Dendritic cell treated with granulocyte-macrophage colony-stimulating factor and Interleukin-4, amounts not matched to agents 40 ng/mL and 50 ng/mL, for 4 days (primary cell): ENCODE data around the gene MYH4.

ENCODE experiments used
- H3K27ac Mint-ChIP-seq: one replicate; pipeline ENCODE4 v1.8.0; 2022; ENCODE audit warnings: mild to moderate bottlenecking, mixed read lengths
- H3K27me3 Mint-ChIP-seq: one replicate; pipeline ENCODE4 v1.8.0; 2022; ENCODE audit warnings: mild to moderate bottlenecking, mixed read lengths
- H3K36me3 Mint-ChIP-seq: one replicate; pipeline ENCODE4 v1.8.0; 2022; ENCODE audit warnings: low read depth, mixed read lengths
- H3K4me1 Mint-ChIP-seq: one replicate; pipeline ENCODE4 v1.8.0; 2022; ENCODE audit warnings: low read depth, mixed read lengths
- H3K4me3 Mint-ChIP-seq: one replicate; pipeline ENCODE4 v1.8.0; 2022; ENCODE audit warnings: mild to moderate bottlenecking, moderate library complexity, mixed read lengths
- H3K9me3 Mint-ChIP-seq: one replicate; pipeline ENCODE4 v1.8.0; 2022; ENCODE audit warnings: mixed read lengths
- intact Hi-C: fragments of 100-400 bp; cut with micrococcal nuclease; formaldehyde crosslinking; loops from one replicate; pipeline ENCODE4 v1.15.0; 2022

The MYH4 gene

GRCh38 chr17:10396524-10397163 lies 72.7 kb downstream of the MYH4 start:
- no peak overlapping the region for H3K27ac Mint-ChIP-seq
- H3K9me3 Mint-ChIP-seq, result no peaks in the 10 kb centered on the region
- H3K4me3 Mint-ChIP-seq, result no peak overlapping the region
- no peaks in the 10 kb centered on the region for H3K36me3 Mint-ChIP-seq
- H3K27me3 Mint-ChIP-seq, result peaks cover 9% of the 10 kb centered on the region
- intact Hi-C loops, result no loop called here
- H3K4me1 Mint-ChIP-seq, result no peaks in the 10 kb centered on the region

DNA sequence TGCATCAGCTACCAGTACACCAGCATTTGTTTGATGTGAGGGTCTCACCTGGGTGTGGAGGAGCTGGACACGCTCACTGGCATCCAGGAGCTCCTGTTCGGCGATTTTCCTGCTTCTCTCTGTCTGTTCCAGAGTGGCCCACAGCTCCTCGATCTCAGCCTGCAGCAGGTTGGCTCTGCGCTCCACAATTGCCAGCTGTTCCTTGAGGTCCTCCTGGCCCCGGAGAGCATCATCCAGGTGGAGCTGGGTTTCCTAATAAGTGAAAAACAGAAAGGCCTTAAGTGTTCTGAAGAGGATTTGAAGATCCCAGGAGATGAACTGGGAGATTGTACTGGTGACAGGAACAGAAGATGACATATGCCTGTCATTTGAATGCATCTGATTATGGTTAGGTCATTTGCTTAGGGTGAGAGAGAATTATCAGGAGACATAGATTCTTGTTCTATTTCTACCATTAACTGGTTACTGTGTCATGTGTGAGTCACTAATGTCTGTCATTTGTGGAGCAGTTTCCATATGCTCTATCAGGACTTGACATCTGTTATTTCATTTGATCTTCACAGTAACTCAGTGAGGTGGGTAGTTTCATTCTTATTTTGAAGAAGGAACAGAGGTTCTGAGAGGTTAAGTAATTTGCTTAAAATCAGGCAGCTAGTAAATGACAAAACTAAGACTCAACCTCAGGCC lies 75.0 kb downstream of the MYH4 start:
- H3K27me3 Mint-ChIP-seq, result peaks cover 11% of the 10 kb centered on the region
- no peaks in the 10 kb centered on the region for H3K36me3 Mint-ChIP-seq
- intact Hi-C loops, result no loop called here
- no peak overlapping the region for H3K4me3 Mint-ChIP-seq
- H3K27ac Mint-ChIP-seq, result no peak overlapping the region
- H3K9me3 Mint-ChIP-seq, result no peaks in the 10 kb centered on the region
- no peaks in the 10 kb centered on the region for H3K4me1 Mint-ChIP-seq
